Kidney (tissue), 22 donors: ENCODE data around the gene GTF2H4. TPM values are rescaled to one million over a fixed set of nuclear protein-coding genes. Genes with fewer than 3 reads are reported as not detected.
"Not testable (repeated sequence)": the region's sequence is repeated elsewhere in the genome, so short reads cannot be mapped to it uniquely, and the experiment has no call there.

Experiments used
- DNase-seq, 5 donors: peaks; one replicate each; pipeline ENCODE4 v3.0.0-alpha.2; 2013 to 2020
- FAIRE-seq: peaks from 2 replicates; lab custom pipeline; 2012; peaks lifted over from hg19 to GRCh38; lab: Jason Lieb, UNC
- H3K27ac ChIP-seq, 2 donors: one replicate each; pipeline ENCODE4 v1.7.0; 2013; ENCODE audit warnings: low read depth in 2 of 2, low read length in 2 of 2, inconsistent platforms in 1 of 2
- H3K27me3 ChIP-seq: one replicate; pipeline ENCODE4 v1.7.1; 2013; ENCODE audit warnings: low read length, inconsistent platforms; ENCODE audit not compliant: control insufficient read depth, insufficient read depth
- H3K36me3 ChIP-seq, 3 donors: one replicate each; pipeline versions ENCODE4 v1.7.0 to v1.7.1; 2013; ENCODE audit warnings: low read length in 3 of 3, control low read depth in 1 of 3, inconsistent platforms in 1 of 3; ENCODE audit not compliant: insufficient read depth in 3 of 3, control insufficient read depth in 2 of 3
- H3K4me1 ChIP-seq, 3 donors: one replicate each; pipeline versions ENCODE4 v1.7.0 to v1.7.1; 2013; ENCODE audit warnings: low read length in 3 of 3, inconsistent platforms in 1 of 3, low read depth in 1 of 3; ENCODE audit not compliant: control insufficient read depth in 2 of 3, insufficient read depth in 2 of 3
- H3K4me3 ChIP-seq, 3 donors: one replicate each; pipeline versions ENCODE4 v1.7.0 to v1.8.1; 2013; ENCODE audit warnings: low read length in 3 of 3, control low read depth in 1 of 3, inconsistent platforms in 1 of 3
- H3K9ac ChIP-seq, 3 donors: one replicate each; pipeline versions ENCODE4 v1.7.0 to v1.7.1; 2013; ENCODE audit warnings: low read length in 3 of 3, control low read depth in 1 of 3, inconsistent platforms in 1 of 3
- H3K9me3 ChIP-seq, 3 donors: one replicate each; pipeline versions ENCODE4 v1.7.0 to v1.7.1; 2013; ENCODE audit warnings: low read length in 3 of 3, control low read depth in 1 of 3, inconsistent platforms in 1 of 3; ENCODE audit not compliant: control insufficient read depth in 2 of 3, insufficient read depth in 1 of 3
- CTCF ChIP-seq: IDR thresholded peaks from 3 replicates; pipeline ENCODE4 v1.5.1; 2012; ENCODE audit warnings: mild to moderate bottlenecking, moderate library complexity, borderline replicate concordance; ENCODE audit not compliant: insufficient read depth; ENCODE audit errors: extremely low read depth
- intact Hi-C: fragments of 100-400 bp; cut with DNase I; formaldehyde crosslinking; loops from one replicate; pipeline ENCODE4 v1.11.1; 2022
- long read RNA-seq, 10 donors: library from polyadenylated mRNA in 1 of 10; unstranded in 1 of 10; transcript quantifications; one replicate each; pipeline ENCODE4 v2.0.0 and lab custom pipeline, GENCODE V29; 2021 to 2026
- polyA plus RNA-seq: library from polyadenylated mRNA; stranded (reverse); fragments of 350-450 nt; fragmentation: Illumina TruSeq; extraction: RNeasy Lipid Tissue Mini Kit (QIAGEN cat#74804); gene quantifications from one replicate; pipeline ENCODE4 v1.2.3, GENCODE V29; 2014; ENCODE audit warnings: low read depth, low replicate concordance; ENCODE audit not compliant: insufficient read depth
- total RNA-seq: library from RNA; stranded (reverse); fragmentation: NEBNext Ultra II Directional; extraction: Animal tissue kit (Norgen Biotek cat#: 25700); gene quantifications from one replicate; pipeline ENCODE4 v1.2.1, GENCODE V29; 2021
- donor health status: control.
- donor health status: control.
- donor health status: control.
- donor health status: control.
- donor health status: control.
- donor health status: DM: yes; HTN: yes; CAD: no.
- donor health status: Normal renal cell carcinoma (clear cell type).

The GTF2H4 gene
- total RNA-seq: 39.3 TPM
- 20.9 TPM for polyA plus RNA-seq
- long read RNA-seq, donor 1, partial matches to known transcripts: 0 of 8 reads
- long read RNA-seq, donor 1, other reads (novel, unspliced or antisense): 0 of 8 reads
- long read RNA-seq, donor 2, transcript GTF2H4-201 (14 exons, 1,735 nt): major isoform, 5 of 6 reads
- long read RNA-seq, donor 2, partial matches to known transcripts: 0 of 6 reads
- long read RNA-seq, donor 2, other reads (novel, unspliced or antisense): 0 of 6 reads
- long read RNA-seq, donor 3, partial matches to known transcripts: 10 of 17 reads
- long read RNA-seq, donor 3, other reads (novel, unspliced or antisense): 0 of 17 reads
- long read RNA-seq, donor 4, partial matches to known transcripts: 6 of 10 reads
- long read RNA-seq, donor 4, other reads (novel, unspliced or antisense): 0 of 10 reads
- long read RNA-seq, donor 5: 0 reads
- long read RNA-seq, donor 6, partial matches to known transcripts: 0 of 1 reads
- long read RNA-seq, donor 6, other reads (novel, unspliced or antisense): 0 of 1 reads
- long read RNA-seq, donor 7, partial matches to known transcripts: 0 of 4 reads
- long read RNA-seq, donor 7, other reads (novel, unspliced or antisense): 2 of 4 reads
- long read RNA-seq, donor 8, partial matches to known transcripts: 0 of 6 reads
- long read RNA-seq, donor 8, other reads (novel, unspliced or antisense): 0 of 6 reads
- long read RNA-seq, donor 9, partial matches to known transcripts: 0 of 1 reads
- long read RNA-seq, donor 9, other reads (novel, unspliced or antisense): 0 of 1 reads
- long read RNA-seq, donor 10, partial matches to known transcripts: 5 of 11 reads
- long read RNA-seq, donor 10, other reads (novel, unspliced or antisense): 0 of 11 reads

- Histone ChIP-seq H3K9me3 (no peaks in the 10 kb centered on the region), H3K4me3 (peak within 1 kb of the TSS; percentile 94 to 97 (median 96)), H3K27ac (peak within 1 kb of the TSS; percentile 53 to 61), H3K4me1 (peaks cover 0 to 10% (median 8%) of the 10 kb centered on the region in 3 donors), H3K27me3 (no peaks in the 10 kb centered on the region), H3K36me3 (peaks cover 2 to 28% (median 11%) of the 10 kb centered on the region in 3 donors), H3K9ac (peak within 1 kb of the TSS; percentile 78 to 95 (median 89))
- peak; percentile 96 to 99 (median 97) for DNase-seq
- peak; percentile 94 for FAIRE-seq
- peak; percentile 2 for TF ChIP-seq CTCF
- intact Hi-C loops: no loop called here
Observed at GRCh38 chr6:30907758-30908591, at the start of gene GTF2H4. Gene GTF2H4, plus strand, starts transcription at chr6:30908207.

- H3K27ac ChIP-seq, FAIRE-seq, H3K9ac ChIP-seq, DNase-seq, H3K27me3 ChIP-seq, H3K4me3 ChIP-seq, intact Hi-C loops, H3K36me3 ChIP-seq, H3K9me3 ChIP-seq: not testable (repeated sequence)
- H3K4me1 ChIP-seq: peaks cover 6 to 15% (median 12%) of the 10 kb centered on the region in 3 donors
Observed at GRCh38 chr6:30859726-30860125, 48.3 kb upstream of the GTF2H4 start.

- H3K4me3 ChIP-seq: no peak overlapping the region
- FAIRE-seq: no peak
- TF ChIP-seq CTCF: no peak
- intact Hi-C loops: no loop called here
- no peak overlapping the region for H3K27ac ChIP-seq
- H3K9ac ChIP-seq: no peak overlapping the region
- peaks cover 6 to 15% (median 8%) of the 10 kb centered on the region in 3 donors for H3K4me1 ChIP-seq
- no peak for DNase-seq
- no peaks in the 10 kb centered on the region for H3K36me3 ChIP-seq
- H3K9me3 ChIP-seq: no peaks in the 10 kb centered on the region
- H3K27me3 ChIP-seq: no peaks in the 10 kb centered on the region
Observed at GRCh38 chr6:30861257-30862048, 46.6 kb upstream of the GTF2H4 start.
